Measurements from ENCODE around the gene INPP4B.

INPP4B gene

GRCh38 chr4:142367418-142368180, 478.5 kb downstream of the INPP4B start:
- DNase-seq, result no peak

- DNase-seq, result no peak
Observed at GRCh38 chr4:142366769-142367181, 479.3 kb downstream of the INPP4B start.

GRCh38 chr4:142365391-142365790, 480.7 kb downstream of the INPP4B start:
- DNase-seq, result no peak

- no peak for DNase-seq
Observed at GRCh38 chr4:142363686-142364085, 482.4 kb downstream of the INPP4B start.

- DNase-seq, result no peak
Observed at GRCh38 chr4:142361981-142362380, 484.1 kb downstream of the INPP4B start.

GRCh38 chr4:142360657-142361056, 485.4 kb downstream of the INPP4B start:
- no peak for DNase-seq

GRCh38 chr4:142358656-142359055, 487.4 kb downstream of the INPP4B start:
- DNase-seq, result no peak

GRCh38 chr4:142356801-142357200, 489.3 kb downstream of the INPP4B start:
- no peak for DNase-seq

- no peak for DNase-seq
Observed at GRCh38 chr4:142356118-142356759, 489.9 kb downstream of the INPP4B start.

GRCh38 chr4:142355421-142355930, 490.6 kb downstream of the INPP4B start:
- DNase-seq, result no peak

- DNase-seq, result no peak
Observed at GRCh38 chr4:142354794-142355420, 491.2 kb downstream of the INPP4B start.

- no peak for DNase-seq
Observed at GRCh38 chr4:142354041-142354440, 492.1 kb downstream of the INPP4B start.

GRCh38 chr4:142353149-142353738, 492.9 kb downstream of the INPP4B start:
- DNase-seq, result peak in 1 of 2 donors; percentile 80

GRCh38 chr4:142352712-142353111, 493.4 kb downstream of the INPP4B start:
- DNase-seq, result no peak

- peak in 1 of 2 donors; percentile 14 for DNase-seq
Observed at GRCh38 chr4:142351958-142352357, 494.1 kb downstream of the INPP4B start.

- DNase-seq, result peak in 1 of 2 donors; percentile 43
Observed at GRCh38 chr4:142350871-142351270, 495.2 kb downstream of the INPP4B start.

- DNase-seq, result no peak
Observed at GRCh38 chr4:142348613-142349021, 497.5 kb downstream of the INPP4B start.

- DNase-seq, result no peak
Observed at GRCh38 chr4:142347241-142347640, 498.9 kb downstream of the INPP4B start.

GRCh38 chr4:142345924-142346323, 500.2 kb downstream of the INPP4B start:
- no peak for DNase-seq

- DNase-seq, result no peak
Observed at GRCh38 chr4:142341268-142341667, 504.8 kb downstream of the INPP4B start.

GRCh38 chr4:142339053-142339452, 507.0 kb downstream of the INPP4B start:
- no peak for DNase-seq

- DNase-seq, result no peak
Observed at GRCh38 chr4:142336251-142336934, 509.7 kb downstream of the INPP4B start.

GRCh38 chr4:142334931-142335330, 511.2 kb downstream of the INPP4B start:
- no peak for DNase-seq

Data from hippocampal formation (tissue), 2 donors.